Right forelimb (tissue), 1 donor: ENCODE measurements around the gene IQGAP2.
"Not testable (repeated sequence)": the region's sequence is repeated elsewhere in the genome, so short reads cannot be mapped to it uniquely, and the experiment has no call there.

ENCODE experiments used
- DNase-seq: peaks from one replicate; pipeline ENCODE4 v3.0.0-alpha.2; 2018

Gene IQGAP2, protein sequence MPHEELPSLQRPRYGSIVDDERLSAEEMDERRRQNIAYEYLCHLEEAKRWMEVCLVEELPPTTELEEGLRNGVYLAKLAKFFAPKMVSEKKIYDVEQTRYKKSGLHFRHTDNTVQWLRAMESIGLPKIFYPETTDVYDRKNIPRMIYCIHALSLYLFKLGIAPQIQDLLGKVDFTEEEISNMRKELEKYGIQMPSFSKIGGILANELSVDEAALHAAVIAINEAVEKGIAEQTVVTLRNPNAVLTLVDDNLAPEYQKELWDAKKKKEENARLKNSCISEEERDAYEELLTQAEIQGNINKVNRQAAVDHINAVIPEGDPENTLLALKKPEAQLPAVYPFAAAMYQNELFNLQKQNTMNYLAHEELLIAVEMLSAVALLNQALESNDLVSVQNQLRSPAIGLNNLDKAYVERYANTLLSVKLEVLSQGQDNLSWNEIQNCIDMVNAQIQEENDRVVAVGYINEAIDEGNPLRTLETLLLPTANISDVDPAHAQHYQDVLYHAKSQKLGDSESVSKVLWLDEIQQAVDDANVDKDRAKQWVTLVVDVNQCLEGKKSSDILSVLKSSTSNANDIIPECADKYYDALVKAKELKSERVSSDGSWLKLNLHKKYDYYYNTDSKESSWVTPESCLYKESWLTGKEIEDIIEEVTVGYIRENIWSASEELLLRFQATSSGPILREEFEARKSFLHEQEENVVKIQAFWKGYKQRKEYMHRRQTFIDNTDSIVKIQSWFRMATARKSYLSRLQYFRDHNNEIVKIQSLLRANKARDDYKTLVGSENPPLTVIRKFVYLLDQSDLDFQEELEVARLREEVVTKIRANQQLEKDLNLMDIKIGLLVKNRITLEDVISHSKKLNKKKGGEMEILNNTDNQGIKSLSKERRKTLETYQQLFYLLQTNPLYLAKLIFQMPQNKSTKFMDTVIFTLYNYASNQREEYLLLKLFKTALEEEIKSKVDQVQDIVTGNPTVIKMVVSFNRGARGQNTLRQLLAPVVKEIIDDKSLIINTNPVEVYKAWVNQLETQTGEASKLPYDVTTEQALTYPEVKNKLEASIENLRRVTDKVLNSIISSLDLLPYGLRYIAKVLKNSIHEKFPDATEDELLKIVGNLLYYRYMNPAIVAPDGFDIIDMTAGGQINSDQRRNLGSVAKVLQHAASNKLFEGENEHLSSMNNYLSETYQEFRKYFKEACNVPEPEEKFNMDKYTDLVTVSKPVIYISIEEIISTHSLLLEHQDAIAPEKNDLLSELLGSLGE (N-terminal part only)

DNA sequence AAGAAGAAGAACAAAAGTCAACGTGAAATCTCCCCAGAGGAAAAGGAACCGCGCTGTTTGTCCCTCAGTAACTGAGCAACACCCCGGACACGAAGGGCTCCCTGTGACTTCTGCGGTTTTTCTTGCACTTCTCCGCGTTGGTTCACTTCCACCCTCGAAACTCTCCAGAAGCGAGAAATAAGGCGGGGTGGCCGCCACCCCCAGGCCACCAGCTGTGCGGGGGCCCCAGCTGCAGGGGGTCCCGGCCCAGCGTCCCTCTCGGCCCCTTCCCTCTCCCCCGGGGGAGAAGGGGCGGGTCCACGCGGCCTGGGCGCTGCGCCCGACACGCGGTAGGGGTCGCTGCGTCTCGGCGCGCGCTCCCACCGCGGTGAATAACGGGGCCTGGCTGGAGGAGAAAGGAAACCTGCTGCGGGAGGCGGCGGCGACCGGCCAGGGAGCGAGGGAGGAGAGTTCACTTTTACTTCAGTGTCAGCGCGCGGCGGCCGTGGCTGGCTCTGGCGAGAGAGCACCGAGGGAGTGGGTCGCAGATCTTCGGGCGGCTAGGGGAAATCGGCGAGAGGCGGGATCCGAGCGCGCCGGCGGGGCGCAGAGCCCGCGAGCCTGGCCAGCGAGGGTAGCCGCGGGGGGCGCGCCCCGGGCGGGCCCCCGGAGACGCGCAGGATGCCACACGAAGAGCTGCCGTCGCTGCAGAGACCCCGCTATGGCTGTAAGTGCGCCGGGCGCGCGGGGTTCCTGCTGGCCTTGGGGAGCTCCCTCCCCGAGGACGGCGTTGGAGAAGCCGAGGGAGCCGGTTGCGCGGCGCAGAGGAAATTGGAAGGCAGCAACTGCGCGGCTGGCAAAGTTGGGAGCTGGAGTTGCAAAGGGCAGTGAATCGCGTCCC lies at the start of gene IQGAP2:
IQGAP2 (plus strand) TSS at position 400 of the 880 bp plus-strand sequence; CDS start at position 661, 261 bp downstream.
- DNase-seq, result peak; percentile 91

DNA sequence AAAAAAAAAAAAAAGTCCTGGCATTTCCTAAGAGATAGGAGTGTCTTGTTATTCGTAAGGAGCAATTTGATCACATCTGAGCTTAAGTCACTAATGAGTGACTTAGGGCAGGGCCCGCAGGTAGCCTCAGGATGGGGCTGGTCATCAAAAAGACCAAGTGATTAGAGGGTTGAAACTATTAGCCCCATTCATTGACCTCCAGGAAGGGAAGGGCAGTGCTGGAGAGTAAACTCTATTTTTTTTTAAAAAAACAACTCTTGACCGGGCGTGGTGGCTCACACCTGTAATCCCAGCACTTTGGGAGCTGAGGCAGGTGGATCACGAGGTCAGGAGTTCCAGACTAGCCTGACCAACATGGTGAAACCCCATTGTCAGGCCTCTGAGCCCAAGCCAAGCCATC lies 46.2 kb upstream of the IQGAP2 start:
- DNase-seq, result no peak

DNA sequence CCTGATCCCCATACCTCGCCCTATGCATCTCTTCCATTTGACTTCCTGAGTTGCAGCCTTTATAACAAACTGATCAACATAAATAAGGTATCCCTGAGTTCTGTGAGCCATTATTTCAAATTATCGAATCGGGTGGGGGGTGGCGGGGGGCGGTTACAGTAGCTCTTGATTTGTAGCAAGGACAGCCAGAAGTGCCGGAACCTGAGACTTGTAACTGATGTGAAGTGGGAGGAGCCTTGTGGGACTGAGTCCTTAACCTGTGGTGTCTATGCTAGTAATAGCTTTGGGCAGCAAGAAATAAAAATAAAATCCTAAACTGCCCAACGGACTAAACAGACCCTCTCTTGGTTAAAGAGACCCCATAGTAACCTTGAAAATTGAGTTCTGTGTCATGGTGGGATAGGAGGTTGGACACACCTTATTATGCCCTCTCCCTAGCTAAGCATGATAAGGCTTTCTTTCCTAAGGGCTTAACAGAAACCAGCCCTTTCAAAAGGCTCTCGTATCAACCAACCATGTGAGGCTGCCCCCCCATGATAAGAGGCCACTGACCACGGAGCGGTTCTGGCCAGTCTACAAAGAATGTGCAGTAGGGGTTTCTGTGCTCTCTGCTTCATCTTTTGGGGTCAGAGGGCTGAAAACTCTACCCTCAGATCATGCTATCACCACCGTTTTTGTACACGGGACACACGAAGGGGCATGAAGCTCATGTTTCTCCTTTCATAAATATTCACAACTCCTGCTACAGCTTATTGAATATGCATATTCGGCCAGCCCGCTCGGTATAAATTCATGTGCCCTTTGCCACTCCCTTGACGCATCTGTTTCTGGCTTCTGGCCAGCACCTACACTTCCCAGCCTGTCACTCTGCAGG lies 39.5 kb upstream of the IQGAP2 start:
- no peak for DNase-seq

DNA sequence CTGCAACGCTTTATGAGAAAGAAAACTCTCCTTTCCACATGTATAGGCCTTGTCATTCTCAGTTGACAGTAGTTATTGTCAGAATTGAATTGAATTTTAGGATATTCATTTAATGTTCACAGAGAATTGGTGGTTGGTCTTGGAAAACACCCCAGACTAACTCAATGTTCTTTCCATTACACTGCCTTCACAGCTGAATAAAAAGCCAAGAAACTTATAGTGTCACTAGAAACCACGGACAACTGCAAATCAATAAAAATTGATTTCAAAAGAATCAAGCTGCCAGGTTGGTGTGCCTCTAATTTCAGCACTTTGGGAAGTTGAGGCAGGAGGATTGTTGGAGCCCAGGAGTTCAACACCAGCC lies 38.9 kb upstream of the IQGAP2 start:
- DNase-seq, result no peak

DNA sequence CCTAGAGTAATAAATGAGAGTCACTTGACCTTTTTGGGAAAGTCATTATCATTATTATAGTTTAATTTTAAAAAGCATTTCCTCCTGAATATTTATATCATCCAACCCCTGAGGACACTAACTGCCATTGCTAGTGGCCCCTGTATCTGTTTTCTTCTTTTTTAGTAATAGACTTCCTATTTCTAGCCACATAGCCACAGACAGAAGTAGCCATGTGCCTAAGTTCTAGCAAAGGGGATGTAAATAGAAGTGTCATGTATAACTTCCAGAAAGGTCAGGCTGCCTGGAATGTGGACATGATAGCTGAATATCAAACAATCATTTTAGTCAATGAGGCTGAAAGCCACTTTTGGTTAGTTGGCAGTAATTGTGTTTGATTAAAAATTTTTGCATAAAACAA lies 37.5 kb upstream of the IQGAP2 start:
- no peak for DNase-seq

DNA sequence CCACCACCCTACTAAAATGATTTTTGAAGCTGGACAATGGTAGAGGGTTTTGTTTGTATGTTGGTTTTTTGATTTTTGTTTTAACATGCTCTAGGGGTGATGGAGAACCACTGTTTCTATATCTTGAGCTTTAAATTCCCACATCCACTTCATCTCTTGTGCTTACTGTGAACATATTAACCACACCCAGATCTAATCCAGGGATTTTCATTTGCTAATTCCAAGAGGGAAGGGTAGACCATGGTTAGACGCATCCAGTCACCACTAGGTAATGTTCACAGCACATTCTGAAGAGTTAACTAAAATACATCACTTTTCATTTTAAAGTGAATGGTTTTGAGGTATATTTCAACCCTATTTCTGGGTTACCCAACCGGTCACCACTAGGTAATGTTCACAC lies 36.5 kb upstream of the IQGAP2 start:
- no peak for DNase-seq

DNA sequence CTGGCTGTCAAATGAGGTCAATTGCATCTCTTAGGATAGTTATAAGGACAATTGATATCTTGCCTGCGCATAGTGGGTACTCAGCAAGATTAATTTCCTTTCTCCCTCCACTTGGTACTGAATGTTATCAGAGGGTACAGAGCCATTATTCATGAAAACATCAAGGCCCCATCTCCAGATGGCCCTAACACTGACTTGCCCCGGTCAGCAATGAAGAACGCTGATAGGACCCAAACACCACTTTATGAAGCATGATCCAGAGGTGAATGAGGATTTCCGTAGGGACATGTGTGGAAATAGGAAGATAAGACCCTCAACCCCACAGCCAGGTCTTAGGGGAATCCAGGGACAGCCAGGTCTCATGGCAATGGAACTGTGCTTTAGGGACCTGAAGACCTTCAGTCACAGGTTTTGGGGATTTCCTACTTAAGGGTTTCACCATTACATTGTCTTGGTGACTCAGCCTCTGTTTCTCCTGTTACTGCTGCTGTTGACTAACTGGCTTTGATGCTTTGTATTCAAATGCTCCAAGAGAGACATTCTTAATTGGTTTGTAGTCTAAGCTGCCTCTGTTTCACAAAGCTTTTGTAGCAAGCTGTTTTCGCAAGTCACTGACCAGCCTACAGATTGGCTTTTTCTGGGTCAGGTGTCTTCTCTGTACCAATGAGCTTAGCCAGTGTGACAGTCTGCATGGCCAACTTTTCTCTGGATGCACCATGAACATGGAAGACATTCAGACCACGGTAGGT lies 35.3 kb upstream of the IQGAP2 start:
- DNase-seq, result no peak

DNA sequence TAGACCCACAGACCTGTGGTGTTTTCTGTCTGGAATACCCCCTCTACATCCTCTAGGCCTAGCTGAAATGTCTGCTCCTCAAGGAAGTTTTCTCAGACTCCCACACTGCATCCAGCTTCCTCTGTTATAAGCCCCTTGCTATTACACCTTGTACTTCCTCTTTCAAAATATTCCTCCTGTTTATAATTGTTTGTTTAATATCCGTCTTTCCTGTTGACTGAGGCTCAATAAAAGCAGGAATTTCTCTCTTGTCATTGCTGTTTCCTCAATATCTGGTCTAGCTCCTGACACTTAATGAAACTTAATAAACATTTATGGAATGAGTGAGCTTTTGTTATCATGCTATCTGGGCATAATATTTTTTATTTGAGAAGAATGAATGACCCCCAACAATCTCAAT lies 34.1 kb upstream of the IQGAP2 start:
- DNase-seq, result no peak

DNA sequence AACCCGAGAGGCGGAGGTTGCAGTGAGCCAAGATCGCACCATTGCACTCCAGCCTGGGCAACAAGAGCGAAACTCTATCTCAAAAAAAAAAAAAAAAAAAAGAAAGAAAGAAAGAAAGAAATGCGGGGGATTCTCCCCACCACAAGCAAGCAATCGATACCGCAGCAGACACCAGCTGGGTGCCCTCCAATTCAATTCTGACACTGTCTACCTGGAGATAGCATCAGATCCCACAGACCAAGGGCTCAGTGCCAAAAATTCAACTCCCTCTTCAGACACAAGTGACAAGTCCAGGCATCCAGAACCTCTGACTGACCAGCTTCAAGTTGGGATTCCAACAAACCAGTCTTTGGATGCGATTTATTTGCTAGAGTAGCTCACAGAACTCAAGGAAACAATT lies 33.4 kb upstream of the IQGAP2 start:
- not testable (repeated sequence) for DNase-seq

DNA sequence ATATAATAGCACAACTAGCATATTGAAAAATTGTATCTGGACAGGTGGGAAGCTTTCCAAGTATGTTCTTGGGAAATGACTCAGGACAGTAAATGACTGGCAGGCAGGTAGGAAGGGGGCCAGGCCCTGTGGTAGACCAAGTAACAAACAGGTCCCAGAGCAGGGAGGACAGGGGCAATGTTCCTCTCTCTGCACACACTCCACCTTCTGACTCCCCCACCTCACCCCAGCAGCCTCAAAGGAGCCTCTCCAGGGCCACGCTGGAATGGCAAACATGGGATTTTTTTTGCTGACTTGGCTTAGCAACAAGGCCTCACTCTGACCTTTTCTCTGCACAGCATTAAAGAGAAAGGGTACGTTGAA lies 31.1 kb upstream of the IQGAP2 start:
- no peak for DNase-seq

DNA sequence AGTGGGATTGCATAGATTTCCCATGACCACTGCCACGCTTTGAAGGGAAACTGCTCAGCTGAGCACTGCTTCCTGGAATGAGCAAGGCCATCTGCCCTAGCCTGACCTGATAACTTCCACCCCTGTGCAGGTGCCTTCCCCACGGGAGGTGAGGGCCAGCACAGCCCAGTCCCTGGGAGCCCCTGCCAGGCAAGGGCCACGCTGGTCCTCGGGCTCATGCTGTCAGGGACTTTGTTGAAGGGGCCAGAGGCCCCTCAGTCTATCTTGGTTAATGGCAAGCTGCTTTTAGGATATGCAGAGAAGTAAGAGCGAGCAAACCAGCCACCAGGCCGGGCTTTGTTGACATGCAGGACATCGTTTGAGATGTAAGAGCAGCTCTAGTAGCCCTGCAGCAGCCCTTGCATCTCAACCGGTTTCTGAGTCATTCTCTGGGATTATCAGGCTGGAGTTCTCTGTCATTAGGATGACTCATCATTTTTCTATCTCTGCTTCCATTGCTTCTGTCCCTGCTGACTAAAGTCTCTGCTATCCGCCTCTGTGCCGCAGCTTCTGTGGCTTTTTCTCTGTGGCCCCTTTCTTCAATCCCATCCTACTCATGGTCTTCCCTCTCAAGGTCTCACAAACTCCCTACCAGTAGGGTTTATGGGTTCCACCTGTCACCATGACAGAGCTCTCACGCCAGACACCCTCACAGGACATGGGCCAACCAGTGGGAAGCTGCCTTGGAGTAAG lies 30.6 kb upstream of the IQGAP2 start:
- DNase-seq, result no peak

DNA sequence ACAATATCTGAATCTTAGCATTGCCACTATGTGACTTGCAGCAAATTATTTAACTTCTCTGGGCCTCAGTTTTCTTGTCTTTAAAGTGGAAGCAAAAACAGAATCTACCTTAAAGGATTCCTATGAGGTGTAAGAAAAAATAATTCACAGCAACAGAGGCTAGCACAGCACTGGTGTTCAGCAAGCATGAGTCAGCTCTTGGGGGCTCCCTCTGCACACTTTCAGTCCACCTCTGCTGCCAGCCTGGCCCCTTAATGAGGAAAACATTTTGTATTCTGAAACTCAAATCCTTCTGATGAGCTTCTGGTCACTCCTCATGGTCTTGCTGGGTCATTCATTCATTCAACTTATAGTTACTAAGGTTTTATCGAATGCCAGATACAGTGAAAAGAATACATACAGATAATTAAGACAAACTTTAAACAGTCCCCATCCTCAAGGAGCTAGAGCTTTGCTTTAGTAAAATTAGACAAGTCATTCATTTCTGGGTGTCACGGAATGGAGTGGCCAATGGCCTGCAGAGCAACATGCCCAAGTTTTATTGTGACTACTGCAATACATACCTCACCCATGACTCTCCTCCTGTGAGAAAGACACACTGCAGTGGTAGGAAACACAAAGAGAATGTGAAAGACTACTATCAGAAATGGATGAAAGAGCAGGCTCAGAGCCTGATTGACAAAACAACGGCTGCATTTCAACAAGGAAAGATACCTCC lies 26.8 kb upstream of the IQGAP2 start:
- no peak for DNase-seq

DNA sequence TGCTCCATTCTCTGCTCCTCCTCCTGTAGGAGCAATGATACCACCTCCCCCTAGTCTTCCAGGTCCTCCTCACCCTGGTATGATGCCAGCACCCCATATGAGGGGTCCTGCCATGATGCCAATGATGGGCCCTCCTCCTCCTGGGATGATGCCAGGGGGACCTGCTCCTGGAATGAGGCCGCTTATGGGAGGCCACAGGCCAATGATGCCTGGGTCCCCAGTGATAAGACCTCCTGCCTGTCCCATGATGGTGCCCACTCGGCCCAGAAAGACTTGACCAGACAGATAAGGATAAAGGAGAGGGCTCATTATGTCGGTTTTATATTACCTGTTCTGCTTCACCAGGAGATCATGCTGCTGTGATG lies 26.2 kb upstream of the IQGAP2 start:
- no peak for DNase-seq

DNA sequence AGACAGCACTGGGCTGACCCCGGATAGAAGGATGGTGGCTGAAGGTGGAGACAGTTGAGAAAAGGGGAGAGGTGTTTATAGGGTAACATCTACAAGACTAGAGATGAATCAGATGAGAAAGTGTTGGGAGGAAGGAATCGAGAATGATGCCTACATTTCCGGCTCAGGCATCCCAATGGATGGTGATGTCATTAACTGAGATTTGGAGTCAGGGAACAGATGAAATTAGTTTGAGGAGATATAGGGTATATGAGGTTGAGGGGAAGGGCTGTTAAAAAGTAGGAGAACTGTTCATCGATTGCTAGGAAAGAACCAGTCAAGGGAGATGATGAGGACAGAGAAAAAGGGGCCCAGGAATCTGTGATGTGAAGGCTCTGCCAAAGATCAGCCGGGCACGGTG lies 24.7 kb upstream of the IQGAP2 start:
- DNase-seq, result no peak

DNA sequence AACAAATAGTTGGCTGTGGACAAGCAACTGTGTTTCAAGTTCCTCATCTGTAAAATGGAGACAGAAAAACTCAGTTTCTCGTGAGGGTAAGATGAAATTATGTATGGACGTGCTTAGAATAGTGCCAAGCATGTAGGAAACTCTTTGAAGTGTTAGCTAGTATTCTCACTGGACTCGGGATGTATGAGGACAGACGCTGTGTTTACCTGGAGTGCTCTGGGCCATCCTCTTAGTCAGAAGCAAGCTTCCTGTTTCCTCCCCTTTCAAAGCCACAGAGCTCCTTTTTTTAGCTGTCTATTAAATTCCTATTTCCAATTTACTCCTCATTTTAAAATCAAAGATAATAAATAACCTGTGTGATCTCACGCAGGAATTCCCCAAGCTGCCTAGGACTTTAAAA lies 23.8 kb upstream of the IQGAP2 start:
- no peak for DNase-seq

DNA sequence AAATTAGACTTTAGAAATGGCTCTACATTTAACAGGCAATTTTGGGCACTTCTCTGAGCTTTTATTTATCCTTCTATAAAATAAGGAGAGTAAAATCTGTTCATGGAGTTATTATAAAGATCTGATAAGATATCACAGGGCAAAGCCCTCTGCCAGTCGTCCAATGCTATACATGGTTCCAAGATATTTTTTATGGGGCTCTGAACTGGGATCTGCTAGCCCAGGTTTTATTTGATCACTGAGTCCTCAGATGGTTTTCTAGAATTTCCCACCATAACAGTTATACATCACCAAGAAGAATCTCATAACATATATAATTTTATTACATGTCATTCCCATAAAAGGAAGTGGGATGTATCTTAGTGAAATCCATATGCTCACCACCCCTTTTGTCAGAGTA lies 23.2 kb upstream of the IQGAP2 start:
- no peak for DNase-seq

DNA sequence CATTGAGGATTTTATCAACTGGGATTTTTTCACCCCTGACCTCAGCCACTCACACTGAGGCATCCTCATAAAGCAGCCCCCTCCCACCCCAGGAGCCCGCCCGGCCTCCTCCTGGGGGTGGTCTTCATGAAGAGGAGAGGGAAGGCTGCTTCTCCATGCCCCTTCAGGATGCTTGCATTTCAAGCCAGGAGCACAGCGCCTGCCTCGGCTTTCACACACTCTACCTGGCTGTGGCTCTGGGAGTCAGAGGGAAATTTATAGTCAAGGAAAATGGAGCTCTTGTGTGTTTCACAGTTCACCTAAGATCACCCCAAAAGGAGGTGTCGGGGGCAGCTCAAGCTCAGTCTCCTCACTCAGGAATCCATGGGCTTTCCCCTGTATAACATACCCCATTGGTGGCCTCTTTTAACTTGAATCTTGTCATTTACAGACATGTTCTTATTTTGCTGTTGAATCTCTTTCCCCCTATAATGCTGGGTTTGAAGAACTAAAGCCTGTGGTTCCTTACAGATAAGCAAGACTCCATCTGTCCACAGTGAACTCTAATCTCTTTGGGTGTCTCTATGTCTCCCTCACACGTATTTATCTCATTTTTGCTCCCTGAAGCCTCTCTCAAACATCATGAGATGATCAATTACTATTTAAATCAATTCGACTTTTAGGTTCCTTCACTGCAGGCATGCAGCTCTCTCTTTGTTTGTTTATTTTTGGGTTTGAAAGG lies 22.6 kb upstream of the IQGAP2 start:
- no peak for DNase-seq

DNA sequence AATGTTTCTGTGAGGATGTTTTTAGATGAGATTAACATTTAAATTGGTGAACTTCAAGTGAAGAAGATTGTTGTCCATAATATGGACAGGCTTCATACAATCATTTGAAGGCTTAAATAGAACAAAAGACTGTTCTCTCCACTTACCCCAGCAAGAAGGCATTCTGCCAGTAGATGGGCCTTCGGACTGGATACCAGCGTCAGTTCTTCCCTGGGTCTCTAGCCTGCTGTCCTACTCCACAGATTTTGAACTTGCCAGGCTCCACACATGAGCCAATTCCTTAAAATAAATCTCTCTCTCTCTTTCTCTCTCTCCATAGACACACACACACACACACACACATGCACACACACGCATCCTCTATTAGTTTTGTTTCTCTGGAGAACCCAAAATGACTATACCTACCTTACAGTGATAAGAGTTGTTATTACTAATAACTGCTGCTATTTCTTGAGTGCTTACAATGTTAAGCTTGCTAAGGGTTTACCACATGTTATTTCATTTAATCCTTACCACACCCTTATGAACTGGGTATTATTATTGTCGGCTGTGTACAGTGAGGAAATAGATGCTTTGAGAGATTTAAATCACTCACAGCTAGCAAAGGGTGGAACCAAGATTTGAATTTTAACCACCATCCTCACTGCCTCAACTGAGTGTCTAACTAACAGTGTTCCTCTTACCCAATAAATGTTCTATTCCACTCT lies 19.8 kb upstream of the IQGAP2 start:
- DNase-seq, result no peak
